Germinal center (tissue), 1 donor: ENCODE data around the gene RPS2.

Experiments used
- DNase-seq: peaks from one replicate; pipeline ENCODE4 v3.0.0; 2012; ENCODE audit warnings: mixed read lengths, low spot score

RPS2 gene

DNA sequence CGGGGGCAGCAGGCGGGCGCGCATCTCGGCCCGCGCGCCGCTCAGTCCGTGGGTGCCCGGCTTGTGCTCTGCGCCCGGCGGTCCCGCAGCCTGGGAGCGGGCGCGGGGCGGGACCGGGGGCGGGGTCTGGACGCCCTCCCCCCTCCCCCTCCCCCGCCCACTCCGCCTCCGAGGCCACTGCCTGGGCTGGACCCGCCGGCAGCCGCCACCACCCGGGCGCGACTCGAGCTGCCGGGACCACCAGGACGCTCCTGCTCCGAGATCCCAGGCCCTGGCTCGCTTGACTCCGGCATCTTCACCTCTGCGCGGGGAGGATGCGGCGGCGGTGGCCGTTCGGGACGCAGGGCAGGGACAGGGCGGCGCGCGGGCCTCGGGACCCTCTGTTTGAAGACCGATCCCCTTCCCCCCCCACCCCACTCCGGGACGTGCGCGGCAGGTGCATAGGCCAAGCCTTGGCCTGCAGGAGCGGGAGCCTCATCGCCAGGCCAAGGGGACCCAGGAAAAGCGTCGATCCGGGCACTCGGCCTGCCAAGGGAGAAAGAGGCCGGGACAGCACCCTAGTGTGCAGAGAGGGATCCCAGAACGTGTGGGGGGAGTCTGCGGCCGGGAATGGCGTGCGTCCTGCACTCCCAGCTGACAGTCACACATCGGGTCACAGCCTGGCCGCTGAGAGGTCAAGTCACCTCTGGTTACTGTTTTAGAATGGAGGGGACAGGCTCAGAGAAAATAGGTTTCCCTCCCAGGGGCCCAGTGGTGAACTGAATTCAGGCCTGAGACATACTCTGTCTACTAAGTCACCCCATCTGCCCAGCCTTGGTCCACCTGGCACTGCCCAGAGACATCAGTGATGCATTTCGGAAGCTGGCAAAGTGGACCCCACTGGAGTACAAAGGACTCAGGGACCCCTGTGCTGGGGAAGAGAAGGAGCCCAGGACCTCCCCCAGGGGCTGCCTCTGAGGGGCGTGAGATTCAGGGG, 46.0 kb downstream of the RPS2 start, which contains the start of gene HS3ST6:
Gene HS3ST6 (minus strand): TSS at position 65 of the 976 bp plus-strand sequence. CDS start 92 bp downstream, outside the sequence.
- no peak for DNase-seq

DNA sequence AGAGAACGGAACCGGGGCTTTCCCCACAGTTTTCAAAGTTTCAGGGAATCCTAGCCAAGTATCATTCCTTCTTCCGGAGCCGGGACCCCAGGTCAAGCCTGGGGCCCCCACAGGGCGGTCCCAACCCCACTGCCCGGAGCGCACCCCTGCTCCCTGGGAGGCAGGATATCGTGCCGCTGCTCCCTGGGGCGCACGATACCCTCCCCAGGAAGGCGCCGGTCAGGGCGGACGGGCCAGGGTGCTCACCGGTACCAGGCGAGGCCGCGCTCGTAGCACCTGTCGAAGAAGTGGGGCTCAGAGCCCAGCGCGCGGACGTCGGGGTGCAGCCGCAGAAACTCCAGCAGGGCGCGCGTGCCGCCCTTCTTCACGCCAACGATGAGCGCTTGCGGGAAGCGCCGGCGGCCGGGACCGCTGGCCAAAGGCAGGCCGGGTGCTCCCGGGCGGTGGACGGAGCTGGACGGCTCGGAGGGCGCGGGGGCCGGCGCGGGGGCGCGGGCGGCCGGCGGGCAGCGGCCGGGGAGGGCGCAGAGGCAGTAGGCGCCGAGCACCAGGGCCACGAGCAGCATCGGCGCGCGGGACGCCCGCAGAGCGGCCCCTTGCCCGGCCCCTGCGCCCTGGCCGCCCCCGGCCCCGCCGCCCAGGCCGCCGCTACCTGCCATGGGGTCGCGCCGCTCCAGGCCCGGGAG, 46.8 kb downstream of the RPS2 start:
- no peak for DNase-seq

DNA sequence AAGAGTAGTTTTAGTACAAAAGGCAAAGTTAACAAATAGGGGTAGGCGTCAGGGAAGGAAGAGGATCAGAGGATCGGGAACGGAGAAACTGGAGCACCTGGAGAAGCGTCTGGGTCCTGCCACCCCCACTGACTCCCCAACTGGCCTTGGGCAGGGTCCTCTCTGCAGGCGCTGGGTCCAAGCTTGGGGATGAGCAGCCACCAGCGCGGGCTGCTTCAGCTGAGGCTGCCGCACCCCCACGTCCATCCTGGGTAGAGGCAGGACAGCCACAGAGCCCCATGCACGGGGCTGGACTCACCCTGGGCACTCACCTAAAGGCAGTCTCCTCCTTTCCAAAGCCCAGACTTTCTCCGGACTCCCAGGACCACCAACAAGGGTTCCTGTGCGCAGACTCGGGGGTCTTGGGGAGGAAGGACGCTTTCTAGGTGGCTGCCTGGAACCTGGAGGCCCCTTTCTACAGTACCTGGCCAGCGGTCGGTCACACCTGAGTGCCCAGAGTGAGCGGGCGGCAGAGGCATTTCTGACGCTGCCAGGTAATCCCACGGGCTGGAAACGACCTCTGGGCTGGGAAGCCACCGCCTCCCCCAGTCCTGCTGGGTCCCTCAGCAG, 47.5 kb downstream of the RPS2 start:
- DNase-seq = no peak

DNA sequence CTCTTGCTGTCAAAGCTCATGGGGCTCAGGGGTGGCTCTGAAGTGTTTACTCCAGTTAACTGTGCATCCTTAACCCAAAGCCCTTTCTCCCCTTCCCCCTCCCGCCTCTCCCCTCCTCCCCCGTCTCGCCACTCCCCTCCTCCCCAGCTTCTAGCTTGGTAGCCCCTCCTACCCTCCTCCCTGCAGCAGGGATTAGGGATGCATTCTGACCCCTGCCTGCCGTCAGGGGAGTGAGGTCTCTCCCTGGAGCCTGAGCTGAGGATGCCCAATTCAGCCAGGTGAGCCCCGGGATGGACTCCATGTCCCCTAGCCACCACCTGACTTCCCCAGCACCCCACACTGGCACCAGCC, 48.0 kb downstream of the RPS2 start:
- DNase-seq = no peak

DNA sequence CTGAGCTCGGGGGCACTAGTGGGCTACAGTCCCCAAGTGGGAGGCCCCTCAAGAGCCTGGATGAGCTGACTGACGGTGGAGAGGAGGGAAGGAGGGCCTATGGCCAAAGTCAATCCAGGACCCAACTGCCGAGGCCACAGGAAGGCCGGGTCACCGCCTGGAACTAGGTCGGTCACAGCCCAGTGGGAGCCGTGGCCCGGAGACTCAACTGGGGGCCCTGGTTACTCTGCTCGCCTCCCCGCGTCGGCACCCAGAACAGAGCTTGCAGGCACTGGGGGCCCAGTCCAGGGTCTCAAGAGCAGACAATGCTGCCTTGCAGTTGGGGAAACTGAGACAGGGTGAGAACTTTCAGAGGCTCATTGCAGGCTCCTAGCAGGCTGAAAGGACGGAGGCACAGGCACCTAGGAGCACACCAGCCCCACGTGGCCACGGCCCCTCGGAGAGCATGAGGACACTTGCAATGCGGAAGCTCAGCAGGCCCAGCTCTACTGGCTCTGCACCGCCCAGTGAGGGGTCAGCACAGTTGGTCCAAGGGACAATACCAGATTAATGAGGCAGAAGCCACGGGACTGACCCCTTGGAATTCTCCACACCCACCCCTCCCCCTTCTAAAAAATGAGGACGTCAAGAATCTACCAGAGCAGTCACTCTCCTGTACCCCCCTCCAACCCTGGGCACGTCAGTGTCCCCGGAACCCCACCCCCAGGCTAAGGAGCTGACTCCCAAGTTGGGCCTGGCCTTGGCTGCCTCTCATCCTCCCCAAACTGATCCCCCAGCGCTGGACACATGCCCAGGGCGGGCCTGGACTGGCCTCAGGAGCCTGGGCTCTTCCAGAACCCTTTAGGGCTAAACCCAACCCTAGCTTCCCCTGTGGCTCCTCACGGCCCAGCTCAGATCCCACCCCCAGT, 48.6 kb downstream of the RPS2 start:
- no peak for DNase-seq

DNA sequence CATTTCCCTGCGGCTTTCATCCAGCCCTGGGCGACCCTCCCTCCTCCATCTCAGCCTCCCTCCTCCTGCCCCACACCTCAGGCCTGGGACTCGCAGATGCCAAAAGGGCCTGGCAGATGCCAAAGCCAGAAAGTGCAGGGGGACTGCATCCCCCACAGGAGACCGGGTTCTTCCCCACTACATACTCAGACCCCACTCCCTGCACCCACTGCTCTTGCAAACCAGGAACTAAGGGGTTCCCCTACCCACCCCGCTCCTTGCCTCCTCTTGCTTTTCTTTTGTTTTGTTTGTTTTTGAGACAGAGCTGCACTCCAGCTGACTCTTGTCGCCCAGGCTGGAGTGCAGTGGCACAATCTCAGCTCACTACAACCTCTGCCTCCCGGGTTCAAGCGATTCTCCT, 49.6 kb downstream of the RPS2 start:
- no peak for DNase-seq

DNA sequence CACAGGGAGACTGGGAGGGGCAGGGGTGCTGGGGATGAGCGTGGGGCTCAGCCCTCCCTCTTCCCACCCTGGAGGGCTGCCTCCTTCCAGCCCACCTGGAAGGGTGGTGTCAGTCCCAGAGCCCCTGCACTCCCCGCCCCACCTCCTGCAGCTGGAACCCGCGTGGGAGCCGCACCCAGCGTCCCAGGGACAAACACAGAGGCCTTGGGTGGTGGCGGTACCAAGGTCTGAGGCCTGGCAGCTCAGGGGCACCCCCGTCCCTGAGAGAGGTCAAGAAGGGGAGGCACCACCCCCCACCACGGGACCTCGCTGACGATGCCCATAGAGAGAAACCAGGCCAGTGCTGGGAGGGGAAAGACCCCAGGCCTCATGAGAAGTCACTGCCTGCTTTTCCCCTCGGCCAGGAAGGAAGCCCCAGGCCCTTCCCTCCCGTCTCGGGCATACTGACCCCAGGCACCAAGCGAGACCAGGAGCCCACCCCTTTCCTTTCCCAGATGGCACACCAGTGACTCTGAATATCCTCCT, 50.5 kb downstream of the RPS2 start:
- DNase-seq = no peak

DNA sequence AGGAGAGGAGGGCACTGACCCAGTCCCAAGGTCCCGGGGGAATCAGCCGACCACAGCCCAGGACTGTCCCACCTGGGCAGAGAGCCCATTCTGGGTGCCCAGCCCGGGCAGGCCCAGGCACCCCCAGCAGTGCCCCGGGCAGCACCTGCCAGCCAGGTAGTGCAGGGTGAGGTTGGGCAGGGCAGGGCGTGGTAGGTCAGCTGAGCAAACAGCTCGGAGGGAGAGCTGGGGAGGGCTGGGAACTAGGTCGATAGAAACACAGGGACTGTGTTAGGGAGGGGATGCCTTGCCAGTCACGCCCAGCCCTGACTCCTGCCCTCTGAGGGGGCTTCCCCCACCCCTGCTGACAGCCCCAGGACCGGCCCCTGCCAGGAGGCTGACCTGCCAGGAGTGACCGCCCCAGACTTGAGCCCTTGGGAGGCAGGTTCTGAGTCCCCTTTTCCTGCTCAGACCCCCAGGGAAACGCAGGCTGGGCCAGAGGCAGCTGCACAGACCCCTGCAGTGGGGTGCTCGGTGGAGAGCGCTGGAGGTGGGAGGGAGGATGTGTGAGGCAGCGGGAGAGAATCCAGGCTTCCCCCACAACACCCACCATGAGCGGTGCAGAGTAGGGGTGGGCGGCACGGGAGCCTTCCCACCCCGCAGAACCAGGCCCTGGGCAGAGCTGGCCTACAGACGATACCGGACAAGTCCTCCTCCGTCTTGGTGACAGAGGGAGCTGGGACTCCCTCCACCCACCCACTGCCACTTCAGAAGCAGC, 51.1 kb downstream of the RPS2 start:
- no peak for DNase-seq

DNA sequence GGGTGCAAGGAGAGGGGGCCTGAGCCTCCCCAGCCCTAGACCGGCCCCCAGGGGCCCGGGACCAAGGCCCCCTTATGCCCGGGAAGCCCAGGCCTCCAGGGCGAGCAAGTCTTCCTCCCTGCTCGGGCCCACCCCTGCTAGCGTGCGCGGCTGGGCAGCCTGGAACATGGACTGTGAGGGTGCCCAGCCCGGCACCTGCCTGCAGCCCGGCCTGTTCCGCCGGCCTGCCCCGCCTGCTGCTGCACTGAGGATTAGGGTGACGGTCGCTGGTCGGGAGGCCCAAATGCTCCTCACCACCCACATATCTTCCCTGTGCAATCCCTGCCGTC, 52.4 kb downstream of the RPS2 start:
- no peak for DNase-seq
